GM23338 (cell line): ENCODE measurements around the gene RRP1. TPM values are rescaled to one million over a fixed set of nuclear protein-coding genes. Genes with fewer than 3 reads are reported as not detected.

Experiments
- ATAC-seq: fragments of 200-7000 bp; cut with Tn5 transposase; 3 replicates; pipeline ENCODE4 v1.9.1; 2020
- DNase-seq: peaks from one replicate; pipeline ENCODE4 v3.0.0-alpha.2; 2015; ENCODE audit warnings: low spot score
- H2AFZ ChIP-seq: fragments of 200-600 bp; sonication (generic); 2 replicates; pipeline ENCODE4 v1.8.0; 2016; ENCODE audit warnings: antibody characterized with exemption, mild to moderate bottlenecking, moderate library complexity
- H3F3A ChIP-seq: fragments of 200-600 bp; sonication (generic); replicated peaks from 2 replicates; pipeline ENCODE4 v1.8.0; 2017; ENCODE audit warnings: antibody characterized with exemption, mixed run types, low read depth
- H3K27ac ChIP-seq: fragments of 200-600 bp; sonication (generic); 2 replicates; pipeline ENCODE4 v1.6.1; 2016; ENCODE audit warnings: low read depth
- H3K27me3 ChIP-seq: fragments of 200-600 bp; sonication (generic); 2 replicates; pipeline ENCODE4 v1.8.0; 2016; ENCODE audit warnings: mild to moderate bottlenecking, mixed run types, moderate library complexity; ENCODE audit not compliant: insufficient read depth
- H3K36me3 ChIP-seq: fragments of 200-600 bp; sonication (generic); 2 replicates; pipeline ENCODE4 v1.8.0; 2016; ENCODE audit warnings: mild to moderate bottlenecking; ENCODE audit not compliant: insufficient read depth
- H3K4me1 ChIP-seq: fragments of 200-600 bp; sonication (generic); 2 replicates; pipeline ENCODE4 v1.8.0; 2016; ENCODE audit warnings: mild to moderate bottlenecking, moderate library complexity; ENCODE audit not compliant: insufficient read depth
- H3K4me2 ChIP-seq: fragments of 200-600 bp; sonication (generic); 2 replicates; pipeline ENCODE4 v1.7.1; 2017; ENCODE audit warnings: mixed run types
- H3K4me3 ChIP-seq: fragments of 200-600 bp; sonication (generic); 2 replicates; pipeline ENCODE4 v1.6.1; 2016; ENCODE audit warnings: mixed run types
- H3K79me2 ChIP-seq: fragments of 200-600 bp; sonication (generic); replicated peaks from 2 replicates; pipeline ENCODE4 v1.8.0; 2017; ENCODE audit warnings: mild to moderate bottlenecking; ENCODE audit not compliant: insufficient read depth
- H3K9me2 ChIP-seq: fragments of 200-600 bp; sonication (generic); 2 replicates; pipeline ENCODE4 v1.8.0; 2017; ENCODE audit not compliant: insufficient read depth
- H4K20me1 ChIP-seq: fragments of 200-600 bp; sonication (generic); replicated peaks from 2 replicates; pipeline ENCODE4 v1.8.0; 2017; ENCODE audit warnings: mild to moderate bottlenecking; ENCODE audit not compliant: insufficient read depth
- H3K27ac Mint-ChIP-seq: 2 replicates; pipeline ENCODE4 v1.8.0; 2020; ENCODE audit warnings: inconsistent platforms, mild to moderate bottlenecking, moderate library complexity, mixed read lengths
- H3K27me3 Mint-ChIP-seq: 3 replicates; pipeline ENCODE4 v1.8.0; 2022; ENCODE audit warnings: low read depth, mild to moderate bottlenecking, moderate library complexity, mixed read lengths, inconsistent platforms; ENCODE audit not compliant: insufficient read depth, poor library complexity
- H3K36me3 Mint-ChIP-seq: 3 replicates; pipeline ENCODE4 v1.8.0; 2021; ENCODE audit warnings: low read depth, mild to moderate bottlenecking, inconsistent platforms, moderate library complexity, mixed read lengths
- H3K4me1 Mint-ChIP-seq: 3 replicates; pipeline ENCODE4 v1.8.0; 2020; ENCODE audit warnings: mild to moderate bottlenecking, inconsistent platforms, mixed read lengths
- H3K4me3 Mint-ChIP-seq: 3 replicates; pipeline ENCODE4 v1.8.0; 2021; ENCODE audit warnings: moderate library complexity, mild to moderate bottlenecking, inconsistent platforms, mixed read lengths
- H3K9me3 Mint-ChIP-seq: 3 replicates; pipeline ENCODE4 v1.8.0; 2020; ENCODE audit warnings: moderate library complexity, mild to moderate bottlenecking, inconsistent platforms, mixed read lengths
- CREB1 ChIP-seq: fragments of 250-450 bp; sonication (Bioruptor Pico); IDR thresholded peaks from 2 replicates; pipeline ENCODE4 v1.5.0; 2020; ENCODE audit warnings: low read depth, mild to moderate bottlenecking, moderate library complexity
- ETS1 ChIP-seq: IDR thresholded peaks from 2 replicates; pipeline ENCODE4 v1.6.1; 2016; ENCODE audit warnings: antibody characterized with exemption
- EZH2 ChIP-seq: fragments of 200-600 bp; sonication (generic); IDR thresholded peaks from one replicate; pipeline ENCODE4 v1.8.0; 2017; ENCODE audit warnings: antibody characterized with exemption, mild to moderate bottlenecking, low read depth; ENCODE audit not compliant: unreplicated experiment
- EZH2phosphoT487 ChIP-seq: fragments of 200-600 bp; sonication (generic); IDR thresholded peaks from one replicate; pipeline ENCODE4 v1.8.1; 2018; ENCODE audit warnings: antibody characterized with exemption; ENCODE audit not compliant: unreplicated experiment
- JUNB ChIP-seq: IDR thresholded peaks from one replicate; pipeline ENCODE4 v1.6.1; 2016; ENCODE audit warnings: antibody characterized with exemption; ENCODE audit not compliant: unreplicated experiment
- NANOG ChIP-seq: IDR thresholded peaks from 2 replicates; pipeline ENCODE4 v1.6.1; 2016; ENCODE audit warnings: antibody characterized with exemption, borderline replicate concordance
- POLR2AphosphoS5 ChIP-seq: IDR thresholded peaks from 2 replicates; pipeline ENCODE4 v1.6.1; 2016; ENCODE audit warnings: antibody characterized with exemption, low read depth
- REST ChIP-seq: IDR thresholded peaks from one replicate; pipeline ENCODE4 v1.6.1; 2018; ENCODE audit warnings: antibody characterized with exemption; ENCODE audit not compliant: unreplicated experiment
- STAT1 ChIP-seq: IDR thresholded peaks from one replicate; pipeline ENCODE4 v1.6.1; 2016; ENCODE audit warnings: antibody characterized with exemption; ENCODE audit not compliant: unreplicated experiment
- ZNF114 ChIP-seq: fragments of 250-450 bp; sonication (Bioruptor Pico); IDR thresholded peaks from 2 replicates; pipeline ENCODE4 v1.5.0; 2020; ENCODE audit warnings: mild to moderate bottlenecking, moderate library complexity
- ZNF331 ChIP-seq: fragments of 250-450 bp; sonication (Bioruptor Pico); IDR thresholded peaks from 2 replicates; pipeline ENCODE4 v1.5.0; 2020; ENCODE audit warnings: low read depth, mild to moderate bottlenecking, moderate library complexity
- polyA plus RNA-seq: library from polyadenylated mRNA; unstranded; fragments of >200 nt; fragmentation: Nextera tagmentation; extraction: Ambion mirVana; gene quantifications from 2 replicates; pipeline ENCODE4 v1.2.1, GENCODE V29; 2016
- total RNA-seq: library from RNA; depleted of rRNA; stranded (reverse); fragments of >200 nt; shearing (Covaris generic); gene quantifications from 2 replicates; pipeline ENCODE4 v1.2.3, GENCODE V29; 2014
- TF ChIP-seq, protein P1 (sequence below): fragments of 250-450 bp; sonication (Bioruptor Pico); IDR thresholded peaks from 2 replicates; pipeline ENCODE4 v1.5.0; 2020; ENCODE audit warnings: mild to moderate bottlenecking, moderate library complexity
- TF ChIP-seq, protein P2 (sequence below), 2 experiments: fragments of 200-600 bp in 1 of 2; sonication (generic) in 1 of 2; conservative IDR thresholded peaks; 2 replicates each; pipeline versions ENCODE4 v1.5.1 to v1.6.1; 2016 to 2017; ENCODE audit warnings: antibody characterized with exemption in 2 of 2, low read depth in 2 of 2, mild to moderate bottlenecking in 2 of 2, moderate library complexity in 1 of 2

RRP1 gene
- total and polyA plus RNA-seq, 2 experiments from 2014 or later: 36.5 to 63.5 TPM

- Histone ChIP-seq H3K36me3 (peaks cover 25% of the 10 kb centered on the region), H3K27me3 (no peaks in the 10 kb centered on the region), H2AFZ (no peak overlapping the region), H3K9me2 (no peaks in the 10 kb centered on the region), H4K20me1 (no peaks in the 10 kb centered on the region; the same call in 1 of the 2 replicates), H3K4me1 (no peaks in the 10 kb centered on the region), H3K79me2 (peaks cover 3% of the 10 kb centered on the region), H3K4me3 (no peak overlapping the region), H3K27ac (no peak overlapping the region), H3F3A (0 out of 2 replicates have a peak, but pooled peaks cover 3% of the 10 kb centered on the region), H3K4me2 (no peak overlapping the region)
- Mint-ChIP-seq H3K9me3 (no peaks in the 10 kb centered on the region), H3K4me3 (no peak overlapping the region), H3K27me3 (peaks cover 16% of the 10 kb centered on the region), H3K4me1 (no peaks in the 10 kb centered on the region), H3K27ac (no peak overlapping the region), H3K36me3 (peaks cover 83% of the 10 kb centered on the region)
- TF ChIP-seq REST (no peak), JUNB (no peak), ETS1 (no peak), ZNF331 (CRISPR knock-in tag) (no peak), EZH2phosphoT487 (no peak), STAT1 (no peak), NANOG (no peak), CREB1 (CRISPR knock-in tag) (no peak), POLR2AphosphoS5 (no peak), EZH2 (no peak), ZNF114 (CRISPR knock-in tag) (no peak)
- TF ChIP-seq, protein P1, sequence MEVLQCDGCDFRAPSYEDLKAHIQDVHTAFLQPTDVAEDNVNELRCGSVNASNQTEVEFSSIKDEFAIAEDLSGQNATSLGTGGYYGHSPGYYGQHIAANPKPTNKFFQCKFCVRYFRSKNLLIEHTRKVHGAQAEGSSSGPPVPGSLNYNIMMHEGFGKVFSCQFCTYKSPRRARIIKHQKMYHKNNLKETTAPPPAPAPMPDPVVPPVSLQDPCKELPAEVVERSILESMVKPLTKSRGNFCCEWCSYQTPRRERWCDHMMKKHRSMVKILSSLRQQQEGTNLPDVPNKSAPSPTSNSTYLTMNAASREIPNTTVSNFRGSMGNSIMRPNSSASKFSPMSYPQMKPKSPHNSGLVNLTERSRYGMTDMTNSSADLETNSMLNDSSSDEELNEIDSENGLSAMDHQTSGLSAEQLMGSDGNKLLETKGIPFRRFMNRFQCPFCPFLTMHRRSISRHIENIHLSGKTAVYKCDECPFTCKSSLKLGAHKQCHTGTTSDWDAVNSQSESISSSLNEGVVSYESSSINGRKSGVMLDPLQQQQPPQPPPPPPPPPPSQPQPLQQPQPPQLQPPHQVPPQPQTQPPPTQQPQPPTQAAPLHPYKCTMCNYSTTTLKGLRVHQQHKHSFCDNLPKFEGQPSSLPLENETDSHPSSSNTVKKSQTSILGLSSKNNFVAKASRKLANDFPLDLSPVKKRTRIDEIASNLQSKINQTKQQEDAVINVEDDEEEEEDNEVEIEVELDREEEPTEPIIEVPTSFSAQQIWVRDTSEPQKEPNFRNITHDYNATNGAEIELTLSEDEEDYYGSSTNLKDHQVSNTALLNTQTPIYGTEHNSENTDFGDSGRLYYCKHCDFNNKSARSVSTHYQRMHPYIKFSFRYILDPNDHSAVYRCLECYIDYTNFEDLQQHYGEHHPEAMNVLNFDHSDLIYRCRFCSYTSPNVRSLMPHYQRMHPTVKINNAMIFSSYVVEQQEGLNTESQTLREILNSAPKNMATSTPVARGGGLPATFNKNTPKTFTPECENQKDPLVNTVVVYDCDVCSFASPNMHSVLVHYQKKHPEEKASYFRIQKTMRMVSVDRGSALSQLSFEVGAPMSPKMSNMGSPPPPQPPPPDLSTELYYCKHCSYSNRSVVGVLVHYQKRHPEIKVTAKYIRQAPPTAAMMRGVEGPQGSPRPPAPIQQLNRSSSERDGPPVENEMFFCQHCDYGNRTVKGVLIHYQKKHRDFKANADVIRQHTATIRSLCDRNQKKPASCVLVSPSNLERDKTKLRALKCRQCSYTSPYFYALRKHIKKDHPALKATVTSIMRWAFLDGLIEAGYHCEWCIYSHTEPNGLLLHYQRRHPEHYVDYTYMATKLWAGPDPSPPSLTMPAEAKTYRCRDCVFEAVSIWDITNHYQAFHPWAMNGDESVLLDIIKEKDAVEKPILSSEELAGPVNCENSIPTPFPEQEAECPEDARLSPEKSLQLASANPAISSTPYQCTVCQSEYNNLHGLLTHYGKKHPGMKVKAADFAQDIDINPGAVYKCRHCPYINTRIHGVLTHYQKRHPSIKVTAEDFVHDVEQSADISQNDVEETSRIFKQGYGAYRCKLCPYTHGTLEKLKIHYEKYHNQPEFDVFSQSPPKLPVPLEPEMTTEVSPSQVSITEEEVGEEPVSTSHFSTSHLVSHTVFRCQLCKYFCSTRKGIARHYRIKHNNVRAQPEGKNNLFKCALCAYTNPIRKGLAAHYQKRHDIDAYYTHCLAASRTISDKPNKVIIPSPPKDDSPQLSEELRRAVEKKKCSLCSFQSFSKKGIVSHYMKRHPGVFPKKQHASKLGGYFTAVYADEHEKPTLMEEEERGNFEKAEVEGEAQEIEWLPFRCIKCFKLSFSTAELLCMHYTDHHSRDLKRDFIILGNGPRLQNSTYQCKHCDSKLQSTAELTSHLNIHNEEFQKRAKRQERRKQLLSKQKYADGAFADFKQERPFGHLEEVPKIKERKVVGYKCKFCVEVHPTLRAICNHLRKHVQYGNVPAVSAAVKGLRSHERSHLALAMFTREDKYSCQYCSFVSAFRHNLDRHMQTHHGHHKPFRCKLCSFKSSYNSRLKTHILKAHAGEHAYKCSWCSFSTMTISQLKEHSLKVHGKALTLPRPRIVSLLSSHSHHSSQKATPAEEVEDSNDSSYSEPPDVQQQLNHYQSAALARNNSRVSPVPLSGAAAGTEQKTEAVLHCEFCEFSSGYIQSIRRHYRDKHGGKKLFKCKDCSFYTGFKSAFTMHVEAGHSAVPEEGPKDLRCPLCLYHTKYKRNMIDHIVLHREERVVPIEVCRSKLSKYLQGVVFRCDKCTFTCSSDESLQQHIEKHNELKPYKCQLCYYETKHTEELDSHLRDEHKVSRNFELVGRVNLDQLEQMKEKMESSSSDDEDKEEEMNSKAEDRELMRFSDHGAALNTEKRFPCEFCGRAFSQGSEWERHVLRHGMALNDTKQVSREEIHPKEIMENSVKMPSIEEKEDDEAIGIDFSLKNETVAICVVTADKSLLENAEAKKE (CRISPR knock-in tag): no peak
- TF ChIP-seq, protein P2, sequence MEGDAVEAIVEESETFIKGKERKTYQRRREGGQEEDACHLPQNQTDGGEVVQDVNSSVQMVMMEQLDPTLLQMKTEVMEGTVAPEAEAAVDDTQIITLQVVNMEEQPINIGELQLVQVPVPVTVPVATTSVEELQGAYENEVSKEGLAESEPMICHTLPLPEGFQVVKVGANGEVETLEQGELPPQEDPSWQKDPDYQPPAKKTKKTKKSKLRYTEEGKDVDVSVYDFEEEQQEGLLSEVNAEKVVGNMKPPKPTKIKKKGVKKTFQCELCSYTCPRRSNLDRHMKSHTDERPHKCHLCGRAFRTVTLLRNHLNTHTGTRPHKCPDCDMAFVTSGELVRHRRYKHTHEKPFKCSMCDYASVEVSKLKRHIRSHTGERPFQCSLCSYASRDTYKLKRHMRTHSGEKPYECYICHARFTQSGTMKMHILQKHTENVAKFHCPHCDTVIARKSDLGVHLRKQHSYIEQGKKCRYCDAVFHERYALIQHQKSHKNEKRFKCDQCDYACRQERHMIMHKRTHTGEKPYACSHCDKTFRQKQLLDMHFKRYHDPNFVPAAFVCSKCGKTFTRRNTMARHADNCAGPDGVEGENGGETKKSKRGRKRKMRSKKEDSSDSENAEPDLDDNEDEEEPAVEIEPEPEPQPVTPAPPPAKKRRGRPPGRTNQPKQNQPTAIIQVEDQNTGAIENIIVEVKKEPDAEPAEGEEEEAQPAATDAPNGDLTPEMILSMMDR (conservative IDR thresholded peaks at IDR 0.05; ENCODE audit: low read depth in 2 of 2): no peak
- DNase-seq: no peak
- no peak for ATAC-seq
These were observed 11.2 kb downstream of the RRP1 start for GRCh38 chr21:43800566-43800965.
